GM15510 (cell line): ENCODE data around the gene ITPR1.

Experiments
- POLR2A ChIP-seq: IDR thresholded peaks from 3 replicates; pipeline ENCODE4 v1.6.1; 2011; ENCODE audit warnings: borderline replicate concordance; ENCODE audit not compliant: insufficient read length; ENCODE audit errors: extremely low read depth

Gene ITPR1

DNA sequence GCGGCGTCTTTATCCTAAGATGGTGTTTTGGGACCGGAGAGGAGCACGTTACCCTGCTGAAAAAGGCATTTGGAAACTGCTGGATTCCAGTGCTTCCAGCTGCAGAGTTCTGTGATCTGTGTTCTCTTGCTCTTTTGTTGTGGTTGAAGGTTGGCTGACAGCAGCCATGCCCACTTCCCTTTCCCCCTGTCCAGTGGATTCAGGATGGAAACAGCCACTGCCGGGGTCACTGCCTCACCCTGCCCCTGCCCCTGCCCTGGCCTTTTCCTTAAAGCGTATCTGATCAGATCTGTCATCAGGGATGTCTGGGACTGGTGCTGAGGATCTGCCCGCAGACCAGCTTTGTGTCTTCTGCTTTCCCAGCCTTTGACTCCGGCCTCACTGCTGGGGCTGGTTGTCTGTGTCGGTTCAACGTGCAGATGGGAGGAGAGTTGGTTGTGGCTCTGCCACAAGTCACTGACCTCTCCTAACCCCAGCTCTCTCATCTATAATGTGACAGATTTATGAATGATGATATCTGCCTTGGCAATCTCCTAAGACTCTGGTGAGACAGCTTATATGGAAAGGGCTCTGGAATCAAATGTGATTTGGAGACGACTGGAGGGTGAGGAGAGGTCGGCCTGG, 266.7 kb downstream of the ITPR1 start:
- no peak for TF ChIP-seq POLR2A

DNA sequence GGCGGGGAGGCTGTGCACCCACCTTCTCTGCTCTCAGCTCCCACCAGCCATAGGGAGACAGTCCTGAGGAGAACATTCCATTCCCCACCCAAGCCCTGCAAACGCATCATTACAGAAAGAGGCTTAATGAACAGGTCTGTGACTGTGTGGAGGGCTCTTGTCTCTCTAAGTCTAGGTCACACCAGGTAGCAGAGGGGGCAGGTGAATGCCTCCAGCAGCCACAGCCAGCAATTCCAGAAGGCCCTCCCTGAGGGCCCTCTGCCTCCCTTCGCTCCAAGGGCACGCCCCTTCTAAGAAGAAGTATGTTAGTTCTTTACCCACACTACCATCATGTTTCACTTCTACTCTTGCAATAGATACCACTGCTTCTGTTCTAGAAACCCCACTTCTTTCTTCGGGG, 268.6 kb downstream of the ITPR1 start:
- TF ChIP-seq POLR2A, result no peak

DNA sequence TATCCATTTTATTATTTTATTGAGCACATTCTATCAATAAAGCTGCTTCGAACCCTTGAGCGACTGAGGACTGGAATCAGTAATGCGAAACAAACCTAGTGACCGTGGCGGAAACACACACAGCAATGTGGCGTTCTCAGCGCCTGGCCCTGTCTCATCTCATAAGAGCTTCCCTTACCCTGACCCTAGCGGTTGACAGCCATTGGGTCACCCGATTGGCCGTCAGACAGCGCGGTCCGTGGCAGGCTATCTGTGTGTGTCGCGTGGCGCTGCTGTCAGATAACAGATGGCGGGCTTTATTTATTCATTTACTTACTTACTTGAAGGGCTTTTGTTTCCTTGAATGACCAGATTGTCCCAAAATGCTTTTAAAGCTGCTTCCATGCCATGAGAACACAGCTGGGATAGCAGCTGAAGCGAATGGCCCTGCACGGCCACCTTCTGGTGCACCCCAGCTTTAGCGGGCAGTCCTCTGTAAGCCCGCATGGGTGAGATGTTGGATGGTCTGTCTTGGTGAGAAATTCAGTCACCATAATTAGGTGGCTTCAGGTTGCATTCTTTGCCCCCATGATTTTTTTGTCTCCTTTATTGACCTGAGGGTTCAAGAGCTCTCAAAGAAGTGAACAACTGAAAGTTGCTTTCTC, 270.6 kb downstream of the ITPR1 start:
- TF ChIP-seq POLR2A, result no peak

DNA sequence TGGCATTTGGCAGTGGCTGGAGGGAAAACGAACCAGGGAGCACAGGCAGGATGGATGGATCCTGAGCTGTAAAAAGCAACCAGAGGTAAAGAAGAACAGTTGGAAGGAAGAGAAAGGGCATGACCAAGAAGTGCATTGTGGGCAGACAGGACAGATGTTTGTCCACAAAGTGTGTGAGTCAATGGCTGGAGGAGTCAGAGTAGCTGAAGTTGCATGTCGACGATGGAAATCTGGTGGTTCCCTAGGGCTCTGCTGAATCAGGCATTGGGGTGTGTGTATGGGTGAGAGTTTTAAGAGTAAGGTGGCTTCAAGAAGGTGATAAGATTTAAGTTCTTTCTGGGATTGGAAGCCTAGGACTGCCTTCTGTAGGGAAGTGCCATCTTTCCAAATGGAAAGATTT, 272.1 kb downstream of the ITPR1 start:
- TF ChIP-seq POLR2A, result no peak

DNA sequence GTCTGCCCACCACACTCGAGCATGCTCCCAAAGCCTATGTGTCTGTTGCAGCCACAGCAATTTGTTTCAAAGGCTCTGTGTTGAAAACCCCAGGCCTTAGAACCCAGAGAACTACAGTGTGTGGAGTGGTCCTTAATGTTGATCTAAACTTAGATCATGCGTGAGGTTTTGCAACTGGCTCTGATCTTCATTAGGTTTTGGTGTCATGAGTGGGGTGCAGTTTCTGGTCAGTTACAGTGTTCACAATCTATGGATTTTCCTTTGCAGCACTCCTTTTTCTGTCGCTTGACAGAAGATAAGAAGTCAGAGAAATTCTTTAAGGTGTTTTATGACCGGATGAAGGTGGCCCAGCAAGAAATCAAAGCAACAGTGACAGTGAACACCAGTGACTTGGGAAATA, 273.1 kb downstream of the ITPR1 start:
- no peak for TF ChIP-seq POLR2A

DNA sequence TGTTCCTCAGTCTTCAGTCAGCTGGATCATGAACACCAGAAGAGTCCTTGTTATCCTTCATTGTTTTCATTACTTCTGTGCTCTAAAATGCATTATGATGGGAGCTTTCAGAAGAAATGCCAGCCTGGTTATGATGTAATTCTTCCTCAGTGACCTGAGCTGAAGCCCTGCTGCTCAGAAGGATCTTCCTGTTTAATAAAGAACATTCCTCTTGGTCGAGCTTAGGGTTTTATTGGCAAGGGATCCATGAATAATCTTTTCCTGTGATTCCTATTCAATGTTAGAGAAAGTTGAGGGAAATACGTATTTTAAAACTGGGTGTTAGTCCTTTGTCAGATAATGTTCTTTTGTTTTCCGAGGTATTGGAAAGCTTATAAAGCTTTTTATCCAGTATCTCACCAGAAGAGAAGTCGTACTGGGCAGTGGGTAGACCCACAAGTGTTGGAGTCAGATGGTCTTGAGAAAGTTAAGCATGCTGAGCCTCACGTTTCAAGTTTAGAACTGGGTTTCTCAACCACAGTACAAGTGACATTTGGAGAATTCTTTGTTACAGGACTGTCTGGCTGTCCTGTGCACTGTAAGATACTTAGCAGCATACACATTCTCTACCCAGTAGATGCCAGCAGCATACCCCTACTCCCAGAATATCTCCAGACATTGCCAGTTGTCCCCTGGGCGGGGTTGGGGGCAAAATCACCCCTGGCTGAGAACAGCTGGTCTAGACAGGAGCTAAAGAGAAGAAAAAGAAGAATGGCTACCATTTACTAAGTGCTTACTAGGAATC, 273.8 kb downstream of the ITPR1 start:
- TF ChIP-seq POLR2A, result no peak

DNA sequence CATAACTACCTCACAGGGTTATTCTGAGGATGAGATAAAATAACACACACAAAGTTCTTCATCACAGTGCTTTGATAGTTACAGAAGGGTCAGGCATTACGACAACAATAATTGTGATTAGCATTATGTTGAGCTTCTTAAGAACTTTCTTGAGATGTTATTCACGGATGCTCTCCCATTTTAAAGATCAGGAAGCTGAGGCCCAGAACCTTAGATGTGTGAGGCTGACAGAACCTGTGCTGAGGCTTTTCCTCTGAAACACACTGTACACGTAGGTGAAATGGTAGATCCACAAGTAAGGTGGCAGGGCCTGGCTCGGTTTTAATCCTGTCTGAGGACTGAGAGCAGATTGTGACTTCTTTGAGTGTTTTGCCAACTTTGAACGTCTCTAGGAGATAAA, 274.9 kb downstream of the ITPR1 start:
- TF ChIP-seq POLR2A, result no peak

DNA sequence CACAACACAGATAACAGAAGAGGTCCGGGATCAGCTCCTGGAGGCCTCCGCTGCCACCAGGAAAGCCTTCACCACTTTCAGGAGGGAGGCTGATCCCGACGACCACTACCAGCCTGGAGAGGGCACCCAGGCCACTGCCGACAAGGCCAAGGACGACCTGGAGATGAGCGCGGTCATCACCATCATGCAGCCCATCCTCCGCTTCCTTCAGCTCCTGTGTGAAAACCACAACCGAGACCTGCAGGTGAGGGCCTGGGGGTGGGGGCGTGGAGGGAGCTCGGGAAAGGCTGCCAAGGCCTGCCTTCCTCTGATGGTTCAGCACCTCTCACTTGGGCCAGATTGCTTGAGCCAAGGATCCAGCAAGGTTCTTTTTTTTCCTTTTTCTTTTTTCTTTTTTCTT, 275.4 kb downstream of the ITPR1 start:
- TF ChIP-seq POLR2A, result no peak

DNA sequence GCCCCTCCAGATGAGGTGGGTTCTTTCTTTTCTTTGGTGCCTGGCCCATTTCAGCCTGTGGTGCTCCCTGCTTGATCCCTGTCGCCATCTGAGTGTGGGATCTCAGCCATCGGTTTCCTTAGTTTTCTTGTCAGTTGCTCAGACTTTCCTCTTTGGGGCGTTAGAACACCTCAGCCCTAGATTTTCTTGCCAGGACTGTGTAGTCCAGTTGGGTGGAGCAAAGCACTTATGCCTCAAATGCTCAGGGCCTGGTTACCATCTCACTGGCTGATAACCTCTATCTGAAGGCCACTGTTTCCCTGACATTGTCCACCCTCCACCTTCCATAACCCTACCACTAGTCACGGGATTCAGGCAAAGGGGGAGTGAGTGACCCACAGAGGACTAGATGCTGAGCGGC, 277.4 kb downstream of the ITPR1 start:
- TF ChIP-seq POLR2A, result no peak

DNA sequence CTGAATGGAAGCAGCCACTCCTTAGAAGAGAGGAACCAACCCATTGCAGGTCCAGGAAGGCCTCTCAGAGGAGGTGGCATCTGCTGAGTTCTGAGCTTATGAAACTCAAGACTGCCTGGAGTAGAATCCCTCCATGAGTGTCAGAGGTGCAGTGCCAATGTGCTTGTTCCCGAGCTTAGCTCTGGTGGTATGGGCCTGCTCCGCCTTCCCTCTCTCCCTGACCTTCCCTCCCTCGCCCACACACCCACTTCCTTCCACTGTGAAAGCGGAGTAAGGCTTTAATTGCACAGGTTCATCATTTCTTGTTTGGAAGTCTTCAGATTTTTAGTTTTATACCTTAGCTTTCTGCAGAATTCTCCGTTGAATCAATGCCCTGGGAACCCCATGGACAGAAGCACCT, 278.1 kb downstream of the ITPR1 start:
- no peak for TF ChIP-seq POLR2A

DNA sequence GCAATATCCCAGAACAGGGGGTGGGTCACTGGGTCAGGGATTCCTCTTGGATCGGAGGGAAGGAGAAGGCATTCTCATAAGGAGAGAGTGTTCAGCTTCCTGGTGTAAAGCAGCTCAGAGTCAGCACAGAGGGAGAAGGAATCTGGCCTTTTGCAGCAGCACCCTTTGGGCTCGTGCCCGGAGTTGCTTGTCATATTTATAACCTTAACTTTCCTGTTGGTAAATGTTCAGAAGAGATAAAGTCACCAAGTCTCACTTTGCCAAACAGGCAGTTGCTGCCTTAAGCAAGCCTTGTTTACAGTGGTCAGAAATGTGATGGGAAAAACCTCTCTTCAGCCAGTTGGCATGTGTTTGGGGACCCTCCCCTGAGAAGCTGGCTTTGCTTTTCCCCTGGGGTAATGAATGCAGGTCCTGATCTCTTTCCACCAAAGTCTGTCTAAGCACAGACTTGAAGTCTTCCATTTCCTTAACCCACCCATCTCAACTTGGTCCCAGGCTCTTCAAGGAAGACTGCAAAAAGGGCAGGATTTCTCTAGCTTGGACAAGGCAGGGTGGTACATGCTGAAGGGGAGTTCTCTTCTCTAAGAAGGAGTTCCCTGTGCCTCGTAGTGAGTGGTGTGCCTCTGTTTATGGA, 279.1 kb downstream of the ITPR1 start:
- TF ChIP-seq POLR2A, result no peak

DNA sequence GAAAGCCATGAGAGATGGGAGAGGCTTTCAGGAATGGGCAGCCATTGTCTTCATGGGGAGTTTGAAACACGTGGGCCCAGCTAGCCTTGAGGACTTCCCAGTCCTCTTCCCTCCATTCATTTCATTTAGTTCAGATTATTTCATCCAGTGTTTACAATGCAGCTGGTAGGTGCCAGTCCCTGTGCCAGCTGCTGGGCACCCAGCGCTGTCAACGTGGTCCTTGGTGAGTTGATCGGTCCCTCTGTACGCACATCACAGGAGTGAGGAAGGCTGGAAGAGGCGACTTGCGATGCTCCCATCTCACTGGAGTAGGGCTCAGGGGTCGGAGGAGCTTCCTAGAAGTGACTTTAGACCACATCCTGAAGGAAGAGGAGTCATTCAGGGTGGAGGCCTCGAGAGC, 279.7 kb downstream of the ITPR1 start:
- TF ChIP-seq POLR2A, result no peak

DNA sequence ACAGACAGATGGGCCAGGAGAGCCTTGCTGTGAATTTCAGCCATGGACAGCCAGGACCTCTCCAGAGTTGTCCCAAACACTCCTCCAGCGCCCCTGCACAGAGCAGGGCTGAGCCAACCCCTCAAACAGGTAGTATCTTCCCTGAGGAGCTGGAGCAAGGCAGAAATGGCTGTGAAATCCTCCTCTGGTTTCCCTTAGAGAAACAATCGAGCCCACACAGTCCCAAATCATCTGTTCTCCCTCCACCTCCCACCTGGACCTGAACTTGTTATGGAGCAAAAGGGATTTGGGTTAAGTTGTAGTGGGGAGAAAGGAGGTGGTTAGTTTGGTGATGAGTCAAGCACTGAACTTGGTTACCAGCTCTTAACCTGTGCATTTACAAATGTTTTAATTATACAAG, 280.4 kb downstream of the ITPR1 start:
- no peak for TF ChIP-seq POLR2A

DNA sequence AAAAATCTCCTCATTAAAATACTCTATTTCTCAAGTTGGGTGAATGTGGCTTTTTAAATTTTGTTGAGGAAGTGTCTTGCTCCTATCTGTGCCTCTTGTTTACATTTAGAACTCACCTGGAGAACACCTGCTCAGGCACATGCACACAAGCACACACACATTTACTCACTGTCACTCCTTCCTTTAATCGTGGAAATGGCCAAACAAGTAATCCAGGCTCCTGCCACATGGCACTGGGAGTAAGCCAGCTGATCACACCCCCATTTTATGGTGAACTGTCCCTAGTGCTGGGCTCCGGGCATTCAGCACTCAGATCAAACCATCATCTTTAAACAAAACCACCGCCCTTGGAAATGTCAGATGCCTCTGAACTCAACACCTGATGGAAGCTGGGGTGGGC, 281.4 kb downstream of the ITPR1 start:
- TF ChIP-seq POLR2A, result no peak

DNA sequence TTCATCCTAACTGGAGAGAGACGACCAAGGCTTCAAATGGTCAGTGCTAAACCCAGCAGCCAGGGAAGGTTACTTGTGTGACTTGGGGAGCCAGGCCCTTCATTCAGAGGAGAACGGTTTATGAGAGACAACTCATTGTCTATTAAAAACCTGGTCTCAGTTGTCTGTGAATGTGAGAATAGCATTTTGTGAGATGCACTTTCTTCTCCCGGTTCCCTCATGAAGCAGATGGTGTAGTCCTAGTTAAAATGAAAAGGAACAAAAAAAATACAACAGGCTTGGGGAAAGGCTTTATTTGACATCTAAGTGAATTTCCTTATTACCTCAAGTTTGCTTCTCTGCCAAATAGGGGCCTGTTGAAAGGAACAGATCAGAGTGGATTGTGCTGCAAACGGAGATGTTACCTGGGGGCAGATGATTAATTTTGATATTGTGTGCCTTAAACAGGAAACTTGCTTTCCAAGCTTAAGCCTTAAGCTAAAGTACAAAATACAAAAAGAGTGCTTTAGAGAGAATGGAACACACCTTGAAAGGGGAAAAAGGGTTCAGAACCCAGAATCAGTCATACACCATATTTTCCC, 283.3 kb downstream of the ITPR1 start:
- TF ChIP-seq POLR2A, result no peak

DNA sequence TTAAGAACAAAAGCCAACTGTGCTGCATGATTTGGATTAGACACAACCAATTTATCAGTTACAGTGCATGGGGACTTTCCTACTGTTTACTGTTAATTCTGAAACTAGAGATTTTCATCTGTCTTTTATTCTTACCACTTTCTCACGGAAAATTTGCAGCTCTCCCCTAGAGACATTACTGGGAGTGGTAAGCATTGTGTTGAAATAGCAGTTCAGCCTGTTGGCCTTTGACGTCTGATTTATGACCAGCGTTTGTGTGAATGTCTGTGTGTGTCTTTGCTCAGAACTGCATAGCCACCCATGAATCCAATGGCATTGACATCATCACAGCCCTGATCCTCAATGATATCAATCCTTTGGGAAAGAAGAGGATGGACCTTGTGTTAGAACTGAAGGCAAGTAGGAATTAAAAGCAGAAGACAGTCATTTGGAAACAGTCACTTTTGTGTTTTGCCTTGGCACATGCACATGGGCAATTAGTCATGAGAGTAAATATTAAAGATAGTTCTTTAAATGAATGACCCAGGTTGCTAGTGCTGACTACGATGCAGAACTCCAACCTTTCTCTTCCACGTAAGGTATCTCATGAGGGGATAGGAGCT, 283.9 kb downstream of the ITPR1 start:
- no peak for TF ChIP-seq POLR2A

DNA sequence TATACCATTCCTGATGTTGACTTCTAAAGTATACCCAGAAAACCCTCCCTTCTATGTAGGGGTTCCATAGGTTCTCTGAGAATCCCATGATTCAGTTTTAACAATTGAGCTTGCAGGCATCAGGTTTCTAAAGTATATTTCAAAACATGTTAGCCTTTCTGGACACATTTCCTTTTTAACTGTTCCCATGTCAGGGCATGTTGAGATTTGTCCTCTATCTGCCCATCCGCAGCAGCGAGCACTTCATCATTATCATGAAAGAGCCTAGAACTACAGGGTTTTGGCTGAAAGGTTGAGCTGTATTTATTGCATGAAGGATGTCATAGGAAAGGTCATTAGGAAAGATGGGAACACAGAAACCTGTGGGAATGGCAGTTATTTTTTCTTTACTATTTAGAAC, 285.0 kb downstream of the ITPR1 start:
- TF ChIP-seq POLR2A, result no peak
